Measurements from ENCODE around the gene RAB10.
"Not testable (repeated sequence)": the region's sequence is repeated elsewhere in the genome, so short reads cannot be mapped to it uniquely, and the experiment has no call there.

The RAB10 gene

GRCh38 chr2:26161926-26162325 is 128.0 kb downstream of the RAB10 start:
- DNase-seq (ENCODE audit: low read depth): no peak

- no peak for DNase-seq (ENCODE audit: low read depth)
These were observed 129.1 kb downstream of the RAB10 start for GRCh38 chr2:26162963-26163362.

GRCh38 chr2:26164231-26164630 is 130.3 kb downstream of the RAB10 start:
- DNase-seq (ENCODE audit: low read depth): no peak

GRCh38 chr2:26164641-26165211 is 130.8 kb downstream of the RAB10 start:
- no peak for DNase-seq (ENCODE audit: low read depth)

- DNase-seq (ENCODE audit: low read depth): no peak
These were observed 131.5 kb downstream of the RAB10 start for GRCh38 chr2:26165403-26165802.

GRCh38 chr2:26166541-26166940 is 132.7 kb downstream of the RAB10 start:
- not testable (repeated sequence) for DNase-seq (ENCODE audit: low read depth)

- no peak for DNase-seq (ENCODE audit: low read depth)
These were observed 134.9 kb downstream of the RAB10 start for GRCh38 chr2:26168785-26169184.

- DNase-seq (ENCODE audit: low read depth): no peak
These were observed 135.3 kb downstream of the RAB10 start for GRCh38 chr2:26169226-26169625.

GRCh38 chr2:26169681-26170414 is 136.0 kb downstream of the RAB10 start:
- DNase-seq (ENCODE audit: low read depth): no peak

GRCh38 chr2:26170795-26171194 is 136.9 kb downstream of the RAB10 start:
- no peak for DNase-seq (ENCODE audit: low read depth)

GRCh38 chr2:26172189-26172870 is 138.4 kb downstream of the RAB10 start:
- DNase-seq (ENCODE audit: low read depth): no peak

- no peak for DNase-seq (ENCODE audit: low read depth)
These were observed 139.2 kb downstream of the RAB10 start, which contains the start of gene GAREM2 for GRCh38 chr2:26172871-26173775. TSS of gene GAREM2 (plus strand) at chr2:26173088. CDS start at chr2:26173221, 133 bp downstream.

GRCh38 chr2:26173776-26174482 is 140.0 kb downstream of the RAB10 start:
- DNase-seq (ENCODE audit: low read depth): no peak

GRCh38 chr2:26174691-26175465 is 141.0 kb downstream of the RAB10 start:
- no peak for DNase-seq (ENCODE audit: low read depth)

GRCh38 chr2:26175466-26176278 is 141.8 kb downstream of the RAB10 start:
- DNase-seq (ENCODE audit: low read depth): no peak

GRCh38 chr2:26176279-26176615 is 142.4 kb downstream of the RAB10 start:
- no peak for DNase-seq (ENCODE audit: low read depth)

GRCh38 chr2:26177122-26177521 is 143.2 kb downstream of the RAB10 start:
- DNase-seq (ENCODE audit: low read depth): no peak

GRCh38 chr2:26178246-26178645 is 144.4 kb downstream of the RAB10 start:
- no peak for DNase-seq (ENCODE audit: low read depth)

- DNase-seq (ENCODE audit: low read depth): no peak
These were observed 145.0 kb downstream of the RAB10 start for GRCh38 chr2:26178746-26179436.

Data from GM04504 (cell line).